ENCODE results near the gene ZNF343.
"Not testable (repeated sequence)": the region's sequence is repeated elsewhere in the genome, so short reads cannot be mapped to it uniquely, and the experiment has no call there.

ZNF343 gene

DNA sequence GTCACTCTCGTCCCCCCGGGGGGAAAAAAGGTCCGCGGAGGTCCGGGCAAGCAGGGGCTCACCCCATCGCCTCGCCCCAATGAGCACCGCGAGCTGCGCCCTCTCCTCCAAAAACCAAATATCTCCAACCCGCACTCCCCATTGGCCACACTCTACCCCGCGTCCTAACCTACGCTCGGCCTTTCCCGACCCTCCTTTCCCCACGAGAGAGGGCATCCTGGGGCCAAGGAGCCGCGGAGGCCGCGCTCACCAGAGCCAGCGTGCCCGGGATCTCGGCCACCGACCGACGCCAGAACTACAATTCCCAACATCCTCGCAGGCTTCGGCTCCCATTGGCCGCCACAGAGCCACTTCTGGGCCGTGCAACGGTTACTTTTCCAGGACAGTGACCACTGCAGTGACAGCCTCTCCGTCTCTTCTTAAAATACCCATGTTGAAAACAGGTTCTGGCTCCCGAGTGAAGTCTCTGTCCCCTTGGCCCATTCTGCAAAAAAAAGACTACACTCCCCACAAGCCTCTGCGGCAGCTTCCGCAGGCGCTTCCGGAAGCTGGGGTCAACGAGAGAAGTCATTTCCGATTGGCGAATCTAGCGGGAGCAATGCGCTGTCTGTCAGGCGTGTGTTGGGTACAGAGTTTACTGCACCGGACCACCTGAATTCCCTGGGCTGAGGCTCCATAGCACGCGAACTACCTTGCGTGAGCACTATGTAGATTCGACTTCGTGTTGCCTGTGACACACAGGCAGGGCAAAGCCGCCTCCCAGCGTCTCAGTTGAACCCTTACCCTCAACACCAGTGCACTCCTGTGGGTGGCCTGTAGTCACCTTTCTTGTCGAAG, at the start of gene ZNF343:
TSS of gene ZNF343 (minus strand) at position 285 of the 837 bp plus-strand sequence. CDS start 15,020 bp downstream, outside the sequence.
- DNase-seq (ENCODE audit: low spot score), result peak; percentile 87

DNA sequence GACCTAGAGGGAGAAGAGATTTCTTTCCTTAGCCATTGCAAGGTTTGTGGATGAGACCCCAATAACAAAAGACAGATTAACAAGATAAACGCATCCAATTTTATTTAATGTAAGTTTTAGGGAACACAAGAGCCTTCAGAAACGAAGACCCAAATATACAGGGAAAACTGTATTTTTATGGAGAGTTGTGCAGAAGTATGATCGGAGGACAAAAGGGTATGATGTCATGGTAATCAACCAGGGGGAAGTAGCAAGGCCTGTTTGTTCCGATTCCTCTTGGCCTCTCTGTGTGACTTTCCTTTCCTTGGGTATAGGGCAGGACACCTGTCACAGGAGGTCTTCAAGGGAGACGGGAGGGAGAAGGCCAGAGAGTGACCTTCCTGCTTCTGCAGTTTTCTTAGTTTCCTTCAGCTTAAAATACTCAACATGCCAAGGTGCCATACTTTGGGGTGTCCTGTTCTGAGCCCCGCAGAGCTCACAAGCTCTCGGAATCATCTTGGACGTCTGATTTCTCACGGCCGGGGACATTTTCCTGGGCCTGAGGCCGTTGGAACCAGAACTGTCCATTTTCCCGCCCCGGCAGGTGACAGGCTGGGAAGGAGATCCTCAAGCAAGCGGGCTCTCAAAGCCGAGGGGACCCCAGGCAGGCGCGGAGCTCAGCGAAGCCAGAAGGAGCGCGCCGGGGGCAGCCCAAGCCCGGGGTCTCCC, 49.3 kb upstream of the ZNF343 start:
- no peak for DNase-seq (ENCODE audit: low spot score)

DNA sequence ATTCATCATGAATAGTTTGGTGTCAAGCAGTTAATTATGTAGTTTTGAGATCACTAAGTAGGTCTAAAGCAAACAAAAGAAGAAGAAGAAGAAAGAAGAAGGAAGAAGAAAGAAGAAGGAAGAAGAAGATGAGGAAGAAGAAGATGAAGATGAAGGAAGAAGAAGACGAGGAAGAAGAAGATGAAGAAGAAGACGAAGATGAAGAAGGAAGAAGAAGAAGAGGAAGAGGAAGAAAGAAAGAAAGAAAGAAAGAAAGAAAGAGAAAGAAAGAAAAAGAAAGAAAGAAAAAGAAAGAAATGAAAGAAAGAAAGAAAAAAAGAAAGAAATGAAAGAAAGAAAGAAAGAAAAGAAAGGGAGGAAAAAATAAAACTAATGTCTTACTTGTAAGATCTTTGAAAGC, 36.9 kb upstream of the ZNF343 start:
- DNase-seq (ENCODE audit: low spot score), result no peak

DNA sequence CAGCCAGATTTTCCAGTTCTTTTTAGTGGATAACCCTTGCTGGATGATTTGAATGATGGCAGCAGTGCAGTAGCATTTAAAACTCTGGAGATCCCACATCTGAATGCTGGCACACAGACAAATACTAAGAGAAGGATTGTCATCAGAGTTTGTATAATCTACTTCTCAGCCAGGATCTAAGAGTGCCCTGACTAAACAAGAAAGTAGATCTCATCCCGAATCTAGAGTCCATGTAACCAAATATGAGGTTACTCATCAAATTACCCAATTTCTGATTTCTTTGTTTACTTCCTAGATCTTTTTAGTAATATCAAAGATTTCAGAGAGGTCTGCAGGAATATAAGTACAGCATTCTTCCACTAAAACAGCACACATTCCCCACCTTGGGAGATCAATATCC, 35.5 kb upstream of the ZNF343 start:
- no peak for DNase-seq (ENCODE audit: low spot score)

DNA sequence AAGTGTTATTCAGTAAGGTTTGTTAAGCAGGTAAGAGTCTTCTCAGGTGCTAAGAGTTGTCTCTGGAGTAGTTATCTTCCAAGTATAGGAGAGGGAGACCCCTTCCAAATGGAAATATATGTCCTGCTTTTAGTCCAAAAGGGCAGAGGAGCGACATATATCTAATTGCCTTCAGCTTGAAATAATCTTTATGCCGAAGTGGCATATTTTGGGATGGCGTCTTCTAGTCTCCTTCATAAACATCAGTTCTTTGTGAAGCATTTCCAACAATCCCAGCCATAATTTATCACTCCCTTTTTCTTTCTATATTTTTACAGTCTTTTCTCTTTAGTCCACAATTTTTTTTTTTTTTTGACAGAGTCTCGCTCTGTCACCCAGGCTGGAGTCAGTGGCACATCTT, 33.6 kb upstream of the ZNF343 start:
- no peak for DNase-seq (ENCODE audit: low spot score)

DNA sequence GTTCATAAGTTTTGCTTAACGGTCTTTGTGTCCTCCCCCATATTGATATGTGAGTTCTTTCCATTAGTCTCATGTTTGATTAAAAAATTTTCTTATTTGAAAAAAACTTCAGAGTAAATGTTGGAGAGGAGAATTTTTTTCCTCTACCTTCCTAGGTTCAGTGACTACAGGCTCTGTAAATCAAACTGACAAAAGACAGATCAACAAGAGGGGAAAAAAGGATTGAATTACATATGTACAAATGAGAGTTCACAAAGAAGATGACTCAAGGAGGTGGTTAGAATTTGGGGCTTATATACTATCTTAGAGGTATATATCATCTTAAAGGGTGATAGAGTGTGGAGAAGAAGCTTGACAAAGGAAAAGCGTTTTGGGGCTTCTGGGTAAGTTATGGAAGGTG, 33.2 kb upstream of the ZNF343 start:
- DNase-seq (ENCODE audit: low spot score), result no peak

DNA sequence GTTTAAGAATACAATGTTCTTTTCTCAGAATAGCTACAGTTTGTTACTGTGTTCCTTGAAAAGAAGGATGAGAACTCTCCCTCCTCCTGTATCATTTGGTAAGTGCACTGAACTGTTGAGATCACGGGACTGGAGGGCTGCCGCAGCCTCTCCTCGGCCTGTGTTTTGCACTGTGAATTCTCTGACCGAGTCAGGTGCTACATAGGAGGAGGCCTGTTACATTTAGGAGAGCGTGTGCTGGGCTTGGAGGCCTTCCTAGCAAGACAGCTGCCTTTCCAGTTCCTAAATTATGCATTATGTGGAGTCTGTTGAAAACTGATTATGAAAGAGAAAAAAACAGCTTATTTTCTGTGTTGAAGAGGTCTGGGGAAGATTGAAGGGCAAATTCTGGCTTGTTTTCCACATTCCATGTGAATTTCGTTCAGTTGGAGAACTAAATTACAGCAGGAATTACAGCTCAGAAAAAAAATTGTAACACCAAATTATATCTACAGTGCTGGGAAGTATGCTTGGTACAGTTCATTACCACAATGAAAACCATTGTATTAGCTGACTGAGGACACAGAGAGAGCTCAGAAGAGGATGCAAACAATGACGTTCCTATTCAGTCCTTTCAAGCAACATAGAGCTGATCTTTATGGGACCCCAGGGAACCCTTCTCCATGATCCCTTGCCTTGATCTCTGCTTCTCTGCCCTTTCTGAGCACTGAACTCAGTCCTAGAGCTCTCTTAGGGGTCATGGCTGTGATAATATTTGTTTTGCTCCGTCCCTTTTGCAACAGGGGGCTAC, 30.4 kb upstream of the ZNF343 start:
- DNase-seq (ENCODE audit: low spot score), result no peak

DNA sequence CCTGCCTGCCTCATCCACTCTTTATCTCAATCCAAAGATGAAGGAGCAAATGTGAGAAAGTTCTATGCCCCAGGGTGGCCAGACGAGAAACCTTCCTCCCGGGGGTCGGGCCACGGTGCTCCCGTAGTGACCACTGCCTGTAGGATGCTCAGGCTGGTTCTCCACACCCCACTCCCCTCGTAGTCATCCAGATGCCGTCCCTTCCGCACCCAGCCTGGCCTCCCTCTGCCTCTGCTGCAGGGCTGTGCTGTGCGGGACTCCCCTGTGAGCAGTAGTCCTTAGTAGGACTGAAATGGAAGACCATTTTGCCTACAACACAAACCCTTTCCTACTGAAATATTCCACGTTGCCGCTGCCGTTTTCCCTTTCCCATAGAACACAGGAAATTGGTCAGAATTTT, 29.6 kb upstream of the ZNF343 start:
- no peak for DNase-seq (ENCODE audit: low spot score)

DNA sequence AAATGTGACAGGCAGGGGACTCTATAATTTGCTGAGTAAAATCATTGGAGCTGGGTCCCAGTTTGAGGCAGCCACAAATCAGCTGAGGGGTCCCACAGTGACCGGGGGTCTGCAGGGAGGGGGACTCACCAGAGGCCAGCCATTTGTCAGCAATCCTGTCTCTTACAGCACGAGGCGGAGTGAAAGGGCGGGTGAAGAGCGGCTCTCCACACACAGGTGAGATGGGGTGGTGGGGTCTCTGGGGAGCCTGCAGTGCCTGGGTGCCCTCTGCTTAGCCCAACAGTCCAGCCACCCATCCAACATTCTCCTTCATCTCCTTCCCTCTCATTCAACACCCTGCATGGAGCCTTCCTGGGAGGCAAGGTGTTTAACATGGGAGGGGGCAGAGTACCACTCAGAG, 28.4 kb upstream of the ZNF343 start:
- DNase-seq (ENCODE audit: low spot score), result no peak

DNA sequence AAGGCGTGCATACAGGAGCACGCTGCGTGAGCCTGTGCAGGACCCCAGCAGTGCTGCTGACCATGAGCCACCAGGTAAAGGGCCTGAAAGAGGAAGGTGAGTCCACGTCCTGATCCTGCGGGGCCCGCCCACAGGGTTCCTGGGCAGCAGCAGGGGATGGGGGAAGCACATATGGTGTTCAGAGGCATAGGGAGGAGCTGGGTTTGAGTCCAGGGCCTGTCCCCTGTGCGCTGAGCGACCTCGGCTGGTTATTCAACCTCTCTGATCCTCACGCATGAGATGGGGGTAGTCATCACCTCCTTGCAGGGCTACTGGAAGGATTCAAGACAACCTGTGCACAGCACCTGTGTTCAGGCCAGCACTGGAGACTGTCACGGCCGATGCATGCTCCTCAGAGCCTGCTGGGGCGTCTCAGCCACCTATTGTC, 27.9 kb upstream of the ZNF343 start, which contains the start of gene TMC2:
TSS of gene TMC2 (plus strand) at position 14 of the 427 bp plus-strand sequence. CDS start at position 63, 49 bp downstream.
- no peak for DNase-seq (ENCODE audit: low spot score)

DNA sequence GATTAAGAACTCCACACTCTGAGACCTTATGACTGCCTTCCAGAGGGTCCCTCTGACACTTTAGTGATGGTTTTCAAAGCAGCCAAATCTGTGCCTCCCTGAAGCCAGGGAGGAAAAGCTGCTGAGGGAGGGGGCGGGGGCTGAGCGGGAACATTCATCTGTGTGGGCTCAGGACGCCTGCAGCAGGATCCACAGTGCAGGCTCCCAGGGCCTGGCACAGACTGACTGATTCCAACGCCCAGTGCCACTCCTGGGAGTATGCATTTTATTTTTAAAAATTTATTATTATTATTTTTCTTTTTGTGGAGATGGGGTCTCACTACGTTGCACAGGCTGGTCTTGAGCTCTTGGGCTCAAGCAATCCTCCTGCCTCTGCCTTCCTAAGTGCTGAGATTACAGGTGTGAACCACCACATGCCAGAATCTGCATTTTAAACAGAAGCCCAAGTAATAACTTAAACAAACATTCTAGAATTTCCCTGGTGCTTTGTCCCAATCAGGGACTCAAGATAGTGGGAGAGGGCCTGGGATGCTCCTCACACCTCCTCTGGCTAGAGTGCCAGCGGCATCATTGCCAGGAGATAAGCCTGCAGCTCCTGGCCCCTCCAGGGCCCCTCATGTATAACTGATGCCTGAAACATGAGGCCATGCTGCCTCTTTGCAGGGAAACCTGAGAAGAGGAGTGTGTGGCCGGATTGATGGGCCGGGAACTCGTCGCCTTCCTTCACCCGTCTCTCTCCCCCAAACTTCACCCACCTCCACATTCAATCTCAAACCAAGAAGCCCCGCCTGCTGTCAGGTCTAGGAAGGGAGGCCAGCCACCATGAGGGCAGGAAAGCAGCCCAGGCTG, 27.2 kb upstream of the ZNF343 start:
- no peak for DNase-seq (ENCODE audit: low spot score)

DNA sequence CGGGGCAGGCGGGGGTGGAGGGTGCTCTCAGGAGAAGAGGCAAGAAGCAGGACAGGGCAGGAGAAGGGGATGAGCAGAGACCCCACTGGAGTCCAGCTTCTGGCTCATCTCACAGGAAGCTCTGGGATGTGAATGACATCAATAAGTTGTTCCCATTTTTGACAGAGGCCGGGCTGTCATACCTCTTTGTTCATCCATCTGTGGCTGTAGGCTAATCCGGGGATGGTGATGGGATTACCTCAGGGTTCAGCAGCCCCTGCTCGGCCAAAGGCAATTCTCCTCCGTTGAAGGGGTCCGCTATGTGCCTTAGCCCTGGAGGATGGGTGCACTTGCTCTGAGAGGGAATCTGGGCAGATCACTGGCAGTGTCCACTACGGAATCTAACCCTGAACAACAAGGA, 24.4 kb upstream of the ZNF343 start:
- DNase-seq (ENCODE audit: low spot score), result no peak

DNA sequence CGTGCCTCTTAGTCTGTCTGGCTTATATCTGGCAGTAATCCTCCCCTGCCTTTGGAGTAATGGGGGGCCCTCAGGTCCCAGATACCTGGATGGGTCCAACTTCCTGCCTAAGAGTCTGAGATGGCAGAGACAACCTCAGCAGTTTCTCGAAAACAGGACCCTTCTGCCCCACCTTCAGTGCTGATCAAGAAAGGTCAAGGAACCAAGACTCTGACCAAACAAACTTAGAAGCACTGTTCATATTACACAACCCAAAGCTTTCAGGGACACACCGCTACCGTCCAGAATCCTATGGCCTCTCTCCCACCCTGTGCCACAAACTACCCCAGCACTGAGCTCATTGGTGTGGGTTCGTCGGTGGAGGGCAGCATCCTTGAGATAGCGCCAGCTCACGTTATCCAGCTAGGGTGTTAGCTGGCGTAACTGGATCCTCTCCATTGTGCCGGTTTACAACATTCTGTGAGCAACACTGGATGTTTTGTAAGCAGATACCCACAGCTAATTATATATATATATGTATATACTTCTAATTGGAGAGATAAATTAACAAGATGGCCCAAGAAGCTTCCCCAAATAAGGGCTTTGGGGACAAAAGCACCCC, 20.1 kb upstream of the ZNF343 start:
- no peak for DNase-seq (ENCODE audit: low spot score)

DNA sequence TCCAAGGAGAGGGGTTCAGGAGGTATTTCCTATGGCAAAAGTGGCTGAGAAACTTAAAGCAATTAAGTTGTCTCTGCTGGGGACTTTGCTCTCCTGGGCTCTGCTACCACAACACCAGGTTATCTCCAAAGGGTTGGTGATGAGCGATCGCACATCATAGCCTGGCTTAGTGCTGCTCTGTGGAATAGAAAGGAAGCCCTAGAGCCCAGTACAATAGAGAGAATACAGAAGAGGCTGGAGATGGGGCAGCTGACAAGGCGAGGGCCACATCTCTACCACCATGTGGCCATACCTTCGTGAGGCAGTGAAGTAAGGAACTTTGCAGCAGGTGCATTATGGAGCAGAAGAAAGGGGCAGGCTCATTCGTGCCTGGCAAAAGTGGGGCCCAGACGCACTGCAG, 19.0 kb upstream of the ZNF343 start:
- no peak for DNase-seq (ENCODE audit: low spot score)

DNA sequence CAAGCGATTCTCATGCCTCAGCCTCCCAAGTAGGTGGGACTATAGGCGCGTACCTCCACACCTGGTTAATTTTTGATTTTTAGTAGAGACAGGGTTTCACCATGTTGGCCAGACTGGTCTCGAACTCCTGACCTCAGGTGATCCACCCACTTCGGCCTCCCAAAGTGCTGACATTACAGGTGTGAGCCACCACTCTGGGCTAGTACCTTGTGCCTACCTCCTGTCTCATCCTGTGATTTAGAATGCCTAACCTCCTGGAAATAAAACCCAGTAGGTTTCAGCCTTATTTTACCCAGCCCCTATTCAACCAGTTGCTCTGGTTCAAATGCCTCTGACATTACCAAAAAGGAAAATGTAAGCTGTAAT, 17.5 kb upstream of the ZNF343 start:
- DNase-seq (ENCODE audit: low spot score), result not testable (repeated sequence)

DNA sequence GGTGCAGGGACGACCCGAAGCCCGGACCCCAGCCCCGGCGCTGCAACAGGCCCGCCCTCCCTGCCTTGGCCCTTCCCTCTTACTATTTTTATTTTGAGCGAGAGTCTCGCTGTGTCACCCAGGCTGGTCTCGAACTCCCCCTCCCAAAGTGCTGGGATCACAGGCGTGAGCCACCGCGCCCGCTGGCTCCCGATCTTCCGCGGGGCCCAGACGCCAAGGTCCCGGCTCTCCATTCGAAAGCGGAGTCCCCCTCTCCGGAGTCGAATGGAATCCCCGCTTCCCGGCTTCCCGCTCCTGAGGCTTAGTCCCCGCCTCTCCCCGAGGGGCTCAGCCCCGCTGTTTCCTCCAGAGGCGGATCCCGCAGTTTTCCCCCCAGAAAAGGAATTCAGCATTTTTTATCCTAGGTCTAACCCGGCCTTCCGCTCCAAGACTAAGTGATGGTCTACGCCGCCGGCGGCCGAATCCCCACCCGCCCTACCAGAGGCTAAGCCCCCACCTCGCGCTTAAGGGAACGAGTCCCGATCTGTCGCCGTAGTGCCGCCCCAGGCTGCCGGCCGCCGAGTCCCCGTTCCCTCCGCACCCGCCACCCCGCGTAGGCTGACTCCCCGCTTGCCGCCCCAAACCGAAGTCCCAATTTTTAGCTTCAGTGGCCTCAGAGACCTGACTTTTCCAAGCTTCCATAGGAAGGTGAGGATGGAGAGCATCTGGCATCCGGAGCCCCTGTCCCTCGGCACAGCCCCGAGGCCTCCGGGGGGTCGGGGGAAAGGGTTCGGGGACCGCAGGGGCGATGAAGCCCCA, 16.2 kb upstream of the ZNF343 start:
- peak; percentile 25 for DNase-seq (ENCODE audit: low spot score)

DNA sequence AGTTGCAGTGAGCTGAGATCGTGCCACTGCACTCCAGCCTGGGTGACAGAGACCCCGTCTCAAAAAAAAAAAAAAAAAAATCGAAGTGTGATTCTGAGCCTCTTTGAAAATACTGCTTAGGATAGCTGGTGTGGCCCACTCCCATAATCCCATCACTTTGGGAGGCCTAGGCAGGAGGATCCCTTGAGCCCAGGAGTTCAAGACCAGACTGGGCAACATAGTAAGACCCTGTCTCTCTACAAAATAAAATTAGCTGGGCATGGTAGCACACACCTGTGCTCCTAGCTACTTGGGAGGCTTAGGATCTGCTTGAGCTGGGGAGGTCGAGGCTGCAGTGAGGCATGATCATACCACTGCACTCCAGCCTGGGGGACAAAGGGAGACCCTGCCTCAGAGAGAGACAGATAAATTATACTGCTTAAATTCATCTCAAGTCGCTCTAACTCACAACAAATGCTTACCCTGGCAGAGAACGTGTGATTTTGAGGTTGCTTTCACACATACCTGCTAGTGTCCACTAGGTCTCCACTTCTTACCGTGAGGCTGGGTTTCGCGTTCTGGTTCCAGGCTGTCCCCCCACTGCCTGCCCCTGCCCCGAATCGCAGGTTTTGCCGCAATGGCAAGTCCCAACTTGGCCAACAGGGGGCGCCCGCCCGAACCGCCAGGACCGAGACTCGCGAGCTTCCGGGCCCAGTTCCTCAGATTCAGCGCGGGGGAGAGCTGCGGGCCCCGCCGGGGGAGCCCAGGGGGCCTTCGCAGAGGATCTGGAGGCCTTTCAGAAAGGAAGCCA, 15.4 kb upstream of the ZNF343 start:
- DNase-seq (ENCODE audit: low spot score), result peak; percentile 85

DNA sequence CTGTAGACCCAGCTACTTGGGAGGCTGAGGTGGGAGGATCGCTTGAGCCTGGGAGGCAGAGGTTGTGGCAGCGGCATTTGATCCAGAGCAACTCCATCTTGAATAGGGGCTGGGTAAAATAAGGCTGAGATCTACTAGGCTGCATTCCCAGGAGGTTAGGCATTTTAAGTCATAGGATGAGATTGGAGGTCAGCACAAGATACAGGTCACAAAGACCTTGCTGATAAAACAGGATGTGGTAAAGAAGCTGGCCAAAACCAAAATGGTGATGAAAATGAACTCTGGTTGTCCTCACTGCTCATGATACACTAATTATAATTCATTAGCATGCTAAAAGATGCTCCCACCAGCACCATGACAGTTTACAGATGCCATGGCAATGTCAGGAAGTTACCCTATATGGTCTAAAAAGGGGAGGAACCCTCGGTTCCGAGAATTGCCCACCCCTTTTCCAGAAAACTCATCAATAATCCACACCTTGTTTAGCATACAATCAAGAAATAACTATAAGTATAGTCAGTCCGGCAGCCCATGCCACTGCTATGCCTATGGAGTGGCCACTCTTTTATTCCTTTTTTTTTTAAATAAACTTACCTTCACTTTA, 14.2 kb upstream of the ZNF343 start:
- DNase-seq (ENCODE audit: low spot score), result not testable (repeated sequence)

Measured in hematopoietic multipotent progenitor cell treated with erythropoietin and hydrocortisone succinate and interleukin-3 and kit ligand, for 15 days (in vitro differentiated cells).